SH-SY5Y (cell line): Measurements from ENCODE around the gene GALNT12.

Experiments
- GATA2 ChIP-seq: IDR thresholded peaks from 2 replicates; pipeline ENCODE4 v1.6.1; 2011; ENCODE audit warnings: mild to moderate bottlenecking, low read depth, low read length
- GATA3 ChIP-seq: IDR thresholded peaks from 2 replicates; pipeline ENCODE4 v1.6.1; 2011; ENCODE audit warnings: low read depth, mild to moderate bottlenecking, low read length, moderate library complexity

- TF ChIP-seq GATA2 (no peak), GATA3 (no peak)
Observed at GRCh38 chr9:98867103-98867428, 59.6 kb downstream of the GALNT12 start.
